Pancreas (tissue), 10 donors: ENCODE results near the gene DOC2A. TPM values are rescaled to one million over a fixed set of nuclear protein-coding genes. Genes with fewer than 3 reads are reported as not detected.

Experiments
- ATAC-seq, 4 donors: fragments of 200-7000 bp; cut with Tn5 transposase; one replicate each; pipeline versions ENCODE4 v1.8.0 to v1.9.1; 2020; ENCODE audit warnings: mild to moderate bottlenecking in 4 of 4, moderate library complexity in 4 of 4
- DNase-seq, 6 donors: peaks; one replicate each; pipeline ENCODE4 v3.0.0-alpha.2; 2020
- FAIRE-seq: peaks from 2 replicates; lab custom pipeline; 2012; peaks lifted over from hg19 to GRCh38; lab: Jason Lieb, UNC
- H3K27ac ChIP-seq, 4 donors: fragments of 200-600 bp; sonication (generic); 1 replicate in 3 of 4; 2 replicates in 1 of 4; pipeline versions ENCODE4 v1.5.0 to v1.8.0; 2020
- H3K27me3 ChIP-seq, 4 donors: fragments of 200-600 bp; one replicate each; pipeline ENCODE4 v1.8.0; 2021
- H3K36me3 ChIP-seq, 3 donors: fragments of 200-600 bp; sonication (generic) in 1 of 3; one replicate each; pipeline versions ENCODE4 v1.5.0 to v1.8.0; 2020 to 2021
- H3K4me1 ChIP-seq, 3 donors: fragments of 200-600 bp; one replicate each; pipeline ENCODE4 v1.8.0; 2021
- H3K4me3 ChIP-seq, 4 donors: fragments of 200-600 bp; sonication (generic) in 2 of 4; one replicate each; pipeline versions ENCODE4 v1.5.0 to v1.8.0; 2020 to 2021
- H3K9me3 ChIP-seq, 4 donors: fragments of 200-600 bp; one replicate each; pipeline ENCODE4 v1.8.0; 2021
- CTCF ChIP-seq, 4 donors: fragments of 200-600 bp; sonication (generic) in 3 of 4; IDR thresholded peaks; one replicate each; pipeline versions ENCODE4 v1.5.0 to v1.8.0; 2021; ENCODE audit warnings: antibody characterized with exemption in 4 of 4
- WGBS, 2 donors: extraction: QIAGEN DNeasy Blood & Tissue Kit; methylation state at CpG; one replicate each; pipeline ENCODE4 v1.1.7; 2013; 5-methylcytosine and 5-hydroxymethylcytosine counted together
- intact Hi-C, 3 donors: fragments of 100-400 bp; cut with DNase I; formaldehyde crosslinking; loops; one replicate each; pipeline versions ENCODE4 v1.11.1 to v1.14.2; 2022
- polyA plus RNA-seq, 2 donors: library from polyadenylated mRNA; stranded (reverse); fragments of 200-250 nt; gene quantifications; one replicate each; pipeline ENCODE4 v1.2.3, GENCODE V29; 2013
- total RNA-seq, 6 donors: library from RNA; stranded (reverse); fragmentation: NEBNext Ultra II Directional in 4 of 6; extraction: Animal tissue kit (Norgen Biotek cat#: 25700) in 4 of 6; gene quantifications; one replicate each; pipeline versions ENCODE4 v1.2.1 to v1.2.4, GENCODE V29; 2021 to 2023
- donor health status: healthy with polysubstance abuse.
- donor health status: DM: no; HTN: no; CAD: no; lungs with moderate emphysema.
- donor health status: DM: no; HTN: no; CAD: no.
- donor health status: control.
- donor health status: control.
- donor health status: Bipolar disorder and iron deficiency.
- donor health status: DM: yes; HTN: yes; CAD: no.
- donor health status: DM: no; HTN: no; CAD: no.
- donor health status: DM: no; HTN: no; CAD: no.
- donor health status: DM: yes; HTN: yes; CAD: no.

The DOC2A gene
- total and polyA plus RNA-seq, 8 donors = 0.19 to 4.4 (median 0.47) TPM

- FAIRE-seq = no peak
- peak overlapping the region in 2 of 4 donors; percentile 19 to 44 for H3K27ac ChIP-seq
- peak overlapping the region; percentile 25 to 75 (median 61) for H3K4me3 ChIP-seq
- no peak for DNase-seq
- H3K4me1 ChIP-seq = peaks cover 11 to 15% (median 13%) of the 10 kb centered on the region in 3 donors
- no peaks in the 10 kb centered on the region for H3K36me3 ChIP-seq
- TF ChIP-seq CTCF (IDR thresholded peaks at IDR 0.05) = no peak
- no peaks in the 10 kb centered on the region for H3K9me3 ChIP-seq
- intact Hi-C loops = no loop called here
- ATAC-seq = peak in 2 of 4 donors; percentile 7 to 12
- 7 to 10% methylated on average over 18 to 19 of the region's 19 CpGs for WGBS, 2 donors
- H3K27me3 ChIP-seq = no peaks in the 10 kb centered on the region
Observed at GRCh38 chr16:30053376-30054015, 42.7 kb upstream of the DOC2A start.

GRCh38 chr16:30052671-30053372 is 42.0 kb upstream of the DOC2A start:
- Histone ChIP-seq H3K9me3 (no peaks in the 10 kb centered on the region), H3K4me3 (peak overlapping the region; percentile 25 to 75 (median 61)), H3K27me3 (no peaks in the 10 kb centered on the region), H3K36me3 (no peaks in the 10 kb centered on the region), H3K27ac (peak overlapping the region in 2 of 4 donors; percentile 19 to 44), H3K4me1 (peaks cover 11 to 15% (median 13%) of the 10 kb centered on the region in 3 donors)
- FAIRE-seq (no peak), DNase-seq (peak; percentile 88 to 98 (median 95)), ATAC-seq (peak; percentile 88 to 93 (median 91))
- 3 to 5% methylated on average over 51 to 58 of the region's 58 CpGs for WGBS, 2 donors
- intact Hi-C loops = no loop called here
- no peak for TF ChIP-seq CTCF (IDR thresholded peaks at IDR 0.05)

GRCh38 chr16:30051518-30051917 is 40.7 kb upstream of the DOC2A start:
- ATAC-seq (no peak), FAIRE-seq (no peak), DNase-seq (no peak)
- Histone ChIP-seq H3K36me3 (no peaks in the 10 kb centered on the region), H3K27me3 (no peaks in the 10 kb centered on the region), H3K9me3 (no peaks in the 10 kb centered on the region), H3K4me1 (peaks cover 11 to 15% (median 13%) of the 10 kb centered on the region in 3 donors), H3K27ac (no peak overlapping the region), H3K4me3 (no peak overlapping the region)
- 86 to 92% methylated on average over 3 of the region's 3 CpGs for WGBS, 2 donors
- no peak for TF ChIP-seq CTCF (IDR thresholded peaks at IDR 0.05)
- intact Hi-C loops = no loop called here

GRCh38 chr16:30049871-30050270 is 39.0 kb upstream of the DOC2A start:
- intact Hi-C loops = no loop called here
- Histone ChIP-seq H3K4me1 (peaks cover under 1 to 8% (median 3%) of the 10 kb centered on the region in 3 donors), H3K27me3 (no peaks in the 10 kb centered on the region), H3K36me3 (no peaks in the 10 kb centered on the region), H3K4me3 (no peak overlapping the region), H3K27ac (no peak overlapping the region), H3K9me3 (no peaks in the 10 kb centered on the region)
- DNase-seq = no peak
- ATAC-seq = no peak
- TF ChIP-seq CTCF (IDR thresholded peaks at IDR 0.05) = no peak
- 89 to 96% methylated on average over 8 of the region's 8 CpGs for WGBS, 2 donors
- no peak for FAIRE-seq

- H3K4me1 ChIP-seq = no peaks in the 10 kb centered on the region
- no peak for ATAC-seq
Observed at GRCh38 chr16:30046588-30046987, 35.8 kb upstream of the DOC2A start.

More at GRCh38 chr16:30046588-30046987, 35.8 kb upstream of the DOC2A start:
- Histone ChIP-seq H3K36me3 (no peaks in the 10 kb centered on the region), H3K9me3 (no peaks in the 10 kb centered on the region), H3K27me3 (no peaks in the 10 kb centered on the region), H3K4me3 (no peak overlapping the region), H3K27ac (no peak overlapping the region)
- no peak for FAIRE-seq
- 83 to 93% methylated on average over 1 of the region's 1 CpG for WGBS, 2 donors
- intact Hi-C loops = no loop called here
- DNase-seq = no peak
- no peak for TF ChIP-seq CTCF (IDR thresholded peaks at IDR 0.05)
